DOHH2 (cell line): ENCODE data around the gene PCYOX1L.

Experiments used
- EZH2phosphoT487 ChIP-seq: fragments of 200-600 bp; sonication (generic); IDR thresholded peaks from 2 replicates; pipeline ENCODE4 v1.6.1; 2017; ENCODE audit warnings: borderline replicate concordance, mild to moderate bottlenecking, antibody characterized with exemption, low read length, moderate library complexity, mixed read lengths
- TF ChIP-seq, protein P1 (sequence below): fragments of 200-600 bp; sonication (generic); IDR thresholded peaks from one replicate; pipeline ENCODE4 v1.5.1; 2014; ENCODE audit warnings: antibody characterized with exemption, mild to moderate bottlenecking, low read depth, low read length; ENCODE audit not compliant: poor library complexity, severe bottlenecking

GRCh38 chr5:149366169-149366729 is 8.4 kb downstream of the PCYOX1L start:
- TF ChIP-seq, protein P1, sequence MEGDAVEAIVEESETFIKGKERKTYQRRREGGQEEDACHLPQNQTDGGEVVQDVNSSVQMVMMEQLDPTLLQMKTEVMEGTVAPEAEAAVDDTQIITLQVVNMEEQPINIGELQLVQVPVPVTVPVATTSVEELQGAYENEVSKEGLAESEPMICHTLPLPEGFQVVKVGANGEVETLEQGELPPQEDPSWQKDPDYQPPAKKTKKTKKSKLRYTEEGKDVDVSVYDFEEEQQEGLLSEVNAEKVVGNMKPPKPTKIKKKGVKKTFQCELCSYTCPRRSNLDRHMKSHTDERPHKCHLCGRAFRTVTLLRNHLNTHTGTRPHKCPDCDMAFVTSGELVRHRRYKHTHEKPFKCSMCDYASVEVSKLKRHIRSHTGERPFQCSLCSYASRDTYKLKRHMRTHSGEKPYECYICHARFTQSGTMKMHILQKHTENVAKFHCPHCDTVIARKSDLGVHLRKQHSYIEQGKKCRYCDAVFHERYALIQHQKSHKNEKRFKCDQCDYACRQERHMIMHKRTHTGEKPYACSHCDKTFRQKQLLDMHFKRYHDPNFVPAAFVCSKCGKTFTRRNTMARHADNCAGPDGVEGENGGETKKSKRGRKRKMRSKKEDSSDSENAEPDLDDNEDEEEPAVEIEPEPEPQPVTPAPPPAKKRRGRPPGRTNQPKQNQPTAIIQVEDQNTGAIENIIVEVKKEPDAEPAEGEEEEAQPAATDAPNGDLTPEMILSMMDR: no peak
- no peak for TF ChIP-seq EZH2phosphoT487
